Sigmoid colon (tissue), 7 donors: ENCODE measurements around the gene BTC. TPM values are rescaled to one million over a fixed set of nuclear protein-coding genes. Genes with fewer than 3 reads are reported as not detected.
A peak's percentile ranks its signal among the peaks of the same experiment; 100 is the strongest.

Experiments used
- DNase-seq: peaks from one replicate; pipeline ENCODE4 v3.0.0-alpha.2; 2019
- H3K27ac ChIP-seq, 4 donors: fragments of 200-600 bp; sonication (generic); one replicate each; pipeline ENCODE4 v1.5.1; 2016 to 2019; ENCODE audit warnings: mild to moderate bottlenecking in 1 of 4
- H3K27me3 ChIP-seq, 3 donors: fragments of 200-600 bp; sonication (generic); one replicate each; pipeline ENCODE4 v1.5.1; 2019; ENCODE audit warnings: mild to moderate bottlenecking in 1 of 3
- H3K36me3 ChIP-seq, 4 donors: fragments of 200-600 bp; sonication (generic); one replicate each; pipeline ENCODE4 v1.5.1; 2016 to 2019
- H3K4me1 ChIP-seq, 4 donors: fragments of 200-600 bp; sonication (generic); one replicate each; pipeline ENCODE4 v1.5.1; 2017 to 2019
- H3K4me3 ChIP-seq, 4 donors: fragments of 200-600 bp; sonication (generic); one replicate each; pipeline ENCODE4 v1.5.1; 2017 to 2019; ENCODE audit warnings: mild to moderate bottlenecking in 2 of 4, moderate library complexity in 1 of 4
- H3K9me3 ChIP-seq, 4 donors: fragments of 200-600 bp in 3 of 4; sonication (generic) in 3 of 4; one replicate each; pipeline versions ENCODE4 v1.5.1 to v1.6.1; 2013 to 2019
- CTCF ChIP-seq, 4 experiments: fragments of 450-650 bp in 3 of 4; fragments of 200-600 bp in 1 of 4; IDR thresholded peaks; one replicate each; pipeline ENCODE4 v1.5.1; 2016 to 2019; ENCODE audit warnings: antibody characterized with exemption in 4 of 4, mild to moderate bottlenecking in 3 of 4, moderate library complexity in 2 of 4
- EP300 ChIP-seq, 4 donors: sonication (generic); formaldehyde crosslinking; IDR thresholded peaks; one replicate each; pipeline ENCODE4 v1.6.1; 2017; ENCODE audit warnings: antibody characterized with exemption in 4 of 4
- POLR2A ChIP-seq, 2 donors: fragments of 450-650 bp; IDR thresholded peaks; one replicate each; pipeline ENCODE4 v1.6.1; 2016; ENCODE audit warnings: antibody characterized with exemption in 2 of 2, mild to moderate bottlenecking in 2 of 2, moderate library complexity in 2 of 2
- POLR2AphosphoS5 ChIP-seq, 4 donors: sonication (generic); formaldehyde crosslinking; IDR thresholded peaks; one replicate each; pipeline ENCODE4 v1.6.1; 2017; ENCODE audit warnings: antibody characterized with exemption in 4 of 4
- WGBS, 2 donors: extraction: QIAGEN DNeasy Blood & Tissue Kit; methylation state at CpG; one replicate each; pipeline ENCODE4 v1.1.7; 2013; 5-methylcytosine and 5-hydroxymethylcytosine counted together
- intact Hi-C: fragments of 100-400 bp; cut with DNase I; formaldehyde crosslinking; loops from one replicate; pipeline ENCODE4 v1.15.1; 2023
- polyA plus RNA-seq, 3 donors: library from polyadenylated mRNA; stranded (reverse); fragments of 200-250 nt; gene quantifications; one replicate each; pipeline ENCODE4 v1.2.3, GENCODE V29; 2013
- total RNA-seq, 4 donors: library from RNA; depleted of rRNA; stranded (reverse); fragments of >200 nt; gene quantifications; one replicate each; pipeline ENCODE4 v1.1.0, GENCODE V29; 2016
- donor health status: healthy with polysubstance abuse.
- donor health status: Bipolar disorder and iron deficiency.
- donor health status: healthy.

BTC gene
- total and polyA plus RNA-seq, 7 donors = 0.69 to 102 (median 42.2) TPM

- Histone ChIP-seq H3K4me1 (peaks cover 0 to 44% (median 21%) of the 10 kb centered on the region in 4 donors), H3K27me3 (no peaks in the 10 kb centered on the region), H3K9me3 (no peaks in the 10 kb centered on the region), H3K27ac (peak overlapping the region in 3 of 4 donors; percentile 27 to 66 (median 35)), H3K36me3 (no peaks in the 10 kb centered on the region), H3K4me3 (no peak overlapping the region)
- intact Hi-C loops = no loop called here
- TF ChIP-seq EP300 (IDR thresholded peaks at IDR 0.05) (no peak), POLR2AphosphoS5 (IDR thresholded peaks at IDR 0.05) (no peak), POLR2A (IDR thresholded peaks at IDR 0.05) (no peak), CTCF (IDR thresholded peaks at IDR 0.05) (no peak)
- DNase-seq = no peak
- WGBS, 2 donors = 80 to 95% methylated on average over 4 of the region's 4 CpGs
Measured at GRCh38 chr4:74770226-74770910, 24.0 kb downstream of the BTC start.

- Histone ChIP-seq H3K27me3 (no peaks in the 10 kb centered on the region), H3K27ac (peak overlapping the region in 3 of 4 donors; percentile 33 to 66 (median 37)), H3K4me1 (peaks cover 0 to 33% (median 17%) of the 10 kb centered on the region in 4 donors), H3K36me3 (no peaks in the 10 kb centered on the region), H3K4me3 (no peak overlapping the region), H3K9me3 (no peaks in the 10 kb centered on the region)
- TF ChIP-seq EP300 (IDR thresholded peaks at IDR 0.05) (no peak), CTCF (IDR thresholded peaks at IDR 0.05) (no peak), POLR2A (IDR thresholded peaks at IDR 0.05) (no peak), POLR2AphosphoS5 (IDR thresholded peaks at IDR 0.05) (no peak)
- WGBS, 2 donors = 11 to 50% methylated on average over 2 of the region's 2 CpGs
- intact Hi-C loops = no loop called here
- DNase-seq = no peak
Measured at GRCh38 chr4:74768857-74769525, 25.3 kb downstream of the BTC start.

- 93 to 94% methylated on average over 2 of the region's 2 CpGs for WGBS, 2 donors
- peaks cover 0 to 11% (median 8%) of the 10 kb centered on the region in 4 donors for H3K4me1 ChIP-seq
Measured at GRCh38 chr4:74764119-74764518, 30.2 kb downstream of the BTC start.

GRCh38 chr4:74758551-74759145 is 35.7 kb downstream of the BTC start:
- H3K4me1 ChIP-seq = peaks cover 0 to 44% (median 31%) of the 10 kb centered on the region in 4 donors
- peak overlapping the region in 2 of 4 donors; percentile 10 to 20 for H3K4me3 ChIP-seq
- TF ChIP-seq EP300 (IDR thresholded peaks at IDR 0.05) (no peak), POLR2AphosphoS5 (IDR thresholded peaks at IDR 0.05) (peak in 3 of 4 donors; percentile 12 to 64 (median 30)), CTCF (IDR thresholded peaks at IDR 0.05) (no peak), POLR2A (IDR thresholded peaks at IDR 0.05) (no peak)
- DNase-seq = no peak
- no peaks in the 10 kb centered on the region for H3K27me3 ChIP-seq
- intact Hi-C loops = loop anchor here (5.0 kb wide), 1 partner anchor 66 kb away; no protein-coding TSS in a partner anchor
- H3K9me3 ChIP-seq = no peaks in the 10 kb centered on the region
- H3K36me3 ChIP-seq = no peaks in the 10 kb centered on the region
- WGBS, 2 donors = 72 to 80% methylated on average over 5 of the region's 5 CpGs
- peak overlapping the region in 3 of 4 donors; percentile 66 to 76 (median 72) for H3K27ac ChIP-seq

More at GRCh38 chr4:74764119-74764518, 30.2 kb downstream of the BTC start:
- H3K4me3 ChIP-seq = no peak overlapping the region
- no peaks in the 10 kb centered on the region for H3K27me3 ChIP-seq
- intact Hi-C loops = no loop called here
- H3K36me3 ChIP-seq = no peaks in the 10 kb centered on the region
- TF ChIP-seq POLR2AphosphoS5 (IDR thresholded peaks at IDR 0.05) = no peak
- TF ChIP-seq POLR2A (IDR thresholded peaks at IDR 0.05) = no peak
- no peak overlapping the region for H3K27ac ChIP-seq
- no peak for DNase-seq
- H3K9me3 ChIP-seq = no peaks in the 10 kb centered on the region

GRCh38 chr4:74757136-74757535 is 37.2 kb downstream of the BTC start:
- peak overlapping the region in 3 of 4 donors; percentile 66 to 76 (median 72) for H3K27ac ChIP-seq
- TF ChIP-seq POLR2AphosphoS5 (IDR thresholded peaks at IDR 0.05) (no peak), POLR2A (IDR thresholded peaks at IDR 0.05) (no peak)
- no peak for DNase-seq

More at GRCh38 chr4:74757136-74757535, 37.2 kb downstream of the BTC start:
- H3K27me3 ChIP-seq = no peaks in the 10 kb centered on the region
- no peaks in the 10 kb centered on the region for H3K36me3 ChIP-seq
- H3K4me1 ChIP-seq = peaks cover 0 to 44% (median 31%) of the 10 kb centered on the region in 4 donors
- H3K9me3 ChIP-seq = no peaks in the 10 kb centered on the region
- intact Hi-C loops = loop anchor here (5.0 kb wide), 1 partner anchor 65 kb away; no protein-coding TSS in a partner anchor
- no peak overlapping the region for H3K4me3 ChIP-seq
